ENCODE data around the gene SPTBN2.

The SPTBN2 gene

DNA sequence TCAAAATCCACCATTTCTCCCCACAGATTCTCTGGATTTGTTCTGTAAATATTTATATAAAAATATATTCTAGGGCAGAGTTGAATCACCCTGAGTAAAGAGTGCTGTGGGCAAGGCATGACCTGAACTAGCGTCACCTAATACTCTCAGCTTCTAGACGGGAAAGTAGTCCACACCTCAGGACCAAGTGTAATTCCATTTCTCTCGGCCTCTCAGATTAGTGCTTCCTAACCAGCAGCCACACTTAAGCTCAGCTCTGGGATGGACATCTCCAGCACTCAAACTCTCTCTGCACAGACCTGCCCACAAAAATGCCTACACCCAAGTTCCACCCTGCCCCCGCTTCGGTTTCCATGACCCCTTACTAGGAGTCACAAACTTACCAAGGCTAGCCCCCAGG, 5.3 kb downstream of the SPTBN2 start:
- no peak for DNase-seq

DNA sequence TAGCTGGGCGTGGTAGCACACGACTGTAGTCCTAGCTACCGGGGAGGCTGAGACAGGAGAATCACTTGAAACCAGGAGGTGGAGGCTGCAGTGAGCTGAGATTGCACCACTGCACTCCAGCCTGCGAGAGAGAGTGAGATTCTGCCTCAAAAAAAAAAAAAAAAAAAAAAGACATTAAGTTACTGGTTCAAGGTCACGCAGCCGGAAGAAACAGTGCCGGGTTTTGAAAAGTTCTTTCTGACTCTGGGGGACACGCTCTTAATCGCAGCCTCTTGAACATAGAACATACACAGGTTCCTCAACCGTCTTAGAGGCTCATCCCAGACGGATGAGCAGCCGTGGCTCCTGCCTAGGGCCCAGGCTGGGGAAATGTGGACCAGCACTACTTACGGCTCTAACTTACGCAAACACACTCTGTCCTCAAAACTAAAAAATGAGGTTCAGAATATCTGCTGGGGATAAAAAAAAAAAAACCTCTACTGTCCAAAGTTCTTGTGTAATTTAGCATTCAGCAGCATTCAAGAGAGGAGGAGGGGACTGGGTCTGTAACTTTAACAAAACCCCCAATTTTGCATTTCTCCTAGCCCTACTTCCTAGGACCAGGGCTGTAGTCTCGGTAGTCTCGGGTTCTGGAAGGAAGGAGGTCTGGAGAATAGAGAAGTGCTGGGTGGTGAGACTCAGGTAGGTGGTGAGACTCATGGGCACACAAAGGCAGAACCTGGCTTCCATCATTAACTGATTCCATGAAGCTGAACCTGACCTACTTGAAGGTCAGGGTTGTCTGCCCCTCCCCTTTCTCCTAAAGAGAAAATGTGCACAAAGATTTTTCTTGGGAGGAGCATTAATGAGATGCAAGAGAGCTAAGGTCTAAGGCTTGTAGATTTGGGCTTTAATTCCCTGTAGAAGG, 6.0 kb downstream of the SPTBN2 start:
- DNase-seq: no peak

DNA sequence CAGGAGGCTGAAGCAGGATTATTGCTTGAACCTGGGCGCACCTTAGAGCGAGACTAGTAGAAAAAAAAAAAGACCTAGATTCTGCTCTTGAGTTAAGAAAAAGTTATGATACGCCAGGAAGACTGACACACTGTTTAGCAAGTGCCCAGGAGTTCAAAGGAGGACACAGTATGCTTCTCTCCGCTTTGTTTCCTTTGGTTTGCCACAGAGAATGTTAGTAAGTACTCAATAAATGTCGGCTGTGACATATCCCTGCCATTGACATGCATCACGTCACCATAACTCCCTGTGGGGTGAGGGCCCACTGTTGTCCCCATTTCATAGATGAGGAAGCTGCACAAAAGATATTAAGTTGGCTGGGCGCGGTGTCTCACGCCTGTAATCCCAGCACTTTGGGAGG, 7.1 kb downstream of the SPTBN2 start:
- no peak for DNase-seq

DNA sequence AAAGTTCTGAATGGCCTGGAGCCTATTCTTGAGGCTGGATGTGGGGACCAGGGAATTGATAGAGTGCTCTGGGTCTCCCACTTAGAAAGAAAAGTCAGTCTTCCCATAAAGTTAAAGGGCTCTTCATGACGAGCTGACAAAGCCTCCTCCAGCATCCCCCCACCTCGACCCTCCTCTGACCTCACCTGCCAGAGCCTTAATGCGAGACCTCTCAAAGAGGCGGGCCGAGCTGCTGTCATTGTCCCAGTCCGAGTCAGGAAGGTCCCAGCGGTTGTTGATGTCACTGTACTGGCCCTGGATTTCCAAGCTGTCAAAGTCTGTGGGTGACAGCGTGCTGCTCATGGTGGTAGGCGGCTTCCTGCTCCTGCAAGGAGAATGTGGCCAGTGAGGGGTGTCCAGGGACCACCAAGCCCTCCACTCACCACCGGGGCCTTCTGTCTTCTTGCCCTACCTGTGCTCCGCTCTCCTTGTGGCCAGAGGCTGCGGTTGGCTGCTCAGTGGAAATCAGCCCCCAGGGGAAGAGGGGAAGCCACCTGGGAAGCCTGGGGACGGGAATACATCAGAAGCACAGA, 8.0 kb downstream of the SPTBN2 start:
- no peak for DNase-seq

- peak; percentile 3 for DNase-seq
Observed at GRCh38 chr11:66720223-66720898, 8.7 kb downstream of the SPTBN2 start.

DNA sequence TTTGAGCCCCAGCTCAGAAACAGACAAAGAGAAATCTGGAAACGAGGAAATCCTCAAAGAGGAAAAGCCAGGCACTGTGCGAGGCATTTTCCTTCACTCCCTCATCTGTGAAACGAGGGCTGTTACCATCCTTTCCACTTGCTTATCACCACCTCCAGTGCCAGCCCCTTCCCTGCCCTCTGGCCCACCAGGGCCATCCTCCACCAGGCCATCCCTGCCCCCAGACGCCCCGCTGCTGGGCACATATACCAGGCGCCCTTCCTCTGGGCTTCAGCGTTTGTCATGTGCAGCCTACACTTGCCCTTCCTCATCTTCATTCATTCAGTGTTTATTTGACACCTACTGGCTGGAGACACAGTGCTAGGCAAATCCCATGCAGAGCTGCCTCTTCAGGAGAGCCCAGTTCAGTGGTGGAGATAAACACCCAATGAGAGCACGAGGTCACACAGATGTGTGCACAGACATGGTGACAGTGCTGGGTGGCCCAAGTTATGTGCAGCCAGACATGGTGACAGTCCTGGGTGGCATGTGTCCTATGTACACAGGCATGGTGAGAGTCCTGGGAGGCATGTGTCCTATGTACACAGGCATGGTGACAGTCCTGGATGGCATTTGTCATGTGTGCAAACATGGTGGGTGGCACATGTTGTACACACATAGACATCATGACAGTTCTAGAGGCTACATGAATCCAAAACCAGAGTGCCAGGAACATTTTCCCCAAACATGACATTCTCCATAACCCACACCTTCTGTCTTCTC, 9.7 kb downstream of the SPTBN2 start:
- no peak for DNase-seq

DNA sequence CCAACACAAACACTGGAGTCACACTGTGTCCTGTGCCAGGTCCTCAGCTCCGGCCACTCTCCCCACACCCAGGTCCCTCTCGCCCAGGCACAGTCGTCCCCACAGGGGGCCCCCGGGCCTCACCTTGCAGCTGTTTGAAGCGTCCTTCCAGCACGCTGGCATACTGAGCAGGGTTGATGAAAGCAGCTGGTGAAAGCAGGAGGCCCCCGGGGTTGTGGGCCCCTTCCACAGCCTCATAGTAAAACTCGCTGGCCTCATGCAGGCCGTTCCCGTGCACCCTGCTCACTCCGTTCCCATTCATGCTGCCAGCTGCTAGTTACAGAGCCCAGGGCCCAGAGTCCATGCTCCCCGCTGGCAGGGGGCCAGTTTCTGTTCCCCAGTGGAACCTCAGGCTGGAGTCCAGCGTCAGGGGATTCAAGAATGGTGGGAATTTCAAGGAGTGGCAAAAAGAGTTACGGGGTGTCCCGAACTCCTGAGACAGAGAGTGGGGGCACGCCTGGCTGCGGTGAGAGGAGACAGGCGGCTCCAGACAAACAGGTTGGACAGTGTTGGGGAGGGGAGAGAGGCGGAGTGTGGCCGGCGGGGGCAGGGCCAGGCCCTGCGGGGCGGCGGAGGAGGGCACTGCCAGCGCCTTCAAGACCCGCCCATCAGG, 10.6 kb downstream of the SPTBN2 start:
- no peak for DNase-seq

DNA sequence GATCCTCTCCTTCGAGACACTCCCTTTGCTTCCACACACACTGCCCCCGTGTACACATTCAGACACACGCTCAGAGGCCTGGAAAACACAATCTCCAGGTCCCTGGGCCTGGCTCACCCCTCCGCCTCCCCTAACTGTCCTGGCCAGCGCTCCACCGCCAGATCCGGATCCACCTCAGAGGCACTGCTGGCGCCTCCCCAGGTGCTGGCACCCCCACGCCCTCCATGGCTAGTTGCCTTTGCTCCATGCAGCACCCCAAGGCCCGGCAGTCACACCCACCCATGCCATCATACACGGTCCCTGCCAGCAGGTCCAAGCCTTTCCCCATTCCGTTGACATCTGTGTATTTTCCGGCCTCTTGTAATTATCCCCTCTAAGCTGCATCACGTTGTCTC, 11.1 kb downstream of the SPTBN2 start:
- DNase-seq: no peak

DNA sequence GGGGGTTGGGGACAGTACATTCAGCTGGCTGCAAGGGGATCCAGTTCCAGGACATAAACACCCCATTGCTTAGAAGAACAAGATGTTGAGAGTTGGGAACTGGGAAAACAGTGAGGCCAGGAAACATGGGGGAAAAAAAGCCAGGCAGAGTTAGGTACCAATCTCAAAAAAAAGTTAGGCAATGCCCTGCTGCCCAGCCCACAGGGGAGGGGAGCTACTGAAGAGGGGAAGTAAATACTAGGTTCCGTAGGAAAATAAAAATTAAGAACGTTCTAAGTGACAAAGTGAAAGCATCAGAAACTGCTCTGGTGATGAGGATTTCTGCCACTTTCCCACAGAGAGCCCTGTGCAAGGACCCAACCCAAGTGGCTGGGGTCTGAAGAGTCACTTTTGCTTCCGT, 12.0 kb downstream of the SPTBN2 start:
- no peak for DNase-seq

DNA sequence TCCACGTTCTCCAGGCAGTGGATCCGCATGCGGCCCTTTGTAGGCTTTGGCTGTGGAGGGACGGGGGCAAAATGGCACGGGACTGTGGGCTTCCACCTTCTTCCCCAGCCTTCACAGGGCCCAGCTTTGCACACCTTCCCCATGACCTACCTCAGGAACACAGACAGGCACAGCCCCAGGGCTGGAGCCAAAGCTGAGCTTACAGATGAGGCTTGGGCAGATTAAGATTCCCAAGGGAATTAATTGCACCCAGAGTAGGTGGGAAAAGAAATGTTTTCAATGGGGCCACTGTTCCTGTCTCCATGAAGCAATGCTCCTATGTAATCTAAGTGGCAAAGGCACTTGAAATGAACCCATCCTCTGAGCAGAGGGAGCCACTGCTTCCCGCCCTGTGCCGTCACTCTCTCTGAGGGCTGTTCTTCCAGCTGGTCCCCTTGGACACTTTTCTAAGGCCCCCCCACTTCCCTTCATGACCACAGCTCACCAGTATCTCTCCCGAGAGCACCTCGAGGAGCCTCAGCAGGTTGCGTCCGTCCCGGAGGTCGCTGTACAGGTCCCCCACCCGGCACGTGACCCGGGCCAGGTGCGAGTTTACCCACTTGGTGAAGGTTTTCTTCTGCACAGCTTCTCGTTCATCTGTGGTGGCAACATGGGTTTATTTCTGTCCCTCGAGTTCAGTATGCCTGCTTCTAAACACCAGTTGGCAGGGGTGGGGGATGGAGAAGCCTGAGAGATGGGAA, 13.5 kb downstream of the SPTBN2 start:
- no peak for DNase-seq

- DNase-seq: no peak
Observed at GRCh38 chr11:66713746-66714480, 15.1 kb downstream of the SPTBN2 start.

GRCh38 chr11:66710384-66710930, 18.6 kb downstream of the SPTBN2 start:
- no peak for DNase-seq

DNA sequence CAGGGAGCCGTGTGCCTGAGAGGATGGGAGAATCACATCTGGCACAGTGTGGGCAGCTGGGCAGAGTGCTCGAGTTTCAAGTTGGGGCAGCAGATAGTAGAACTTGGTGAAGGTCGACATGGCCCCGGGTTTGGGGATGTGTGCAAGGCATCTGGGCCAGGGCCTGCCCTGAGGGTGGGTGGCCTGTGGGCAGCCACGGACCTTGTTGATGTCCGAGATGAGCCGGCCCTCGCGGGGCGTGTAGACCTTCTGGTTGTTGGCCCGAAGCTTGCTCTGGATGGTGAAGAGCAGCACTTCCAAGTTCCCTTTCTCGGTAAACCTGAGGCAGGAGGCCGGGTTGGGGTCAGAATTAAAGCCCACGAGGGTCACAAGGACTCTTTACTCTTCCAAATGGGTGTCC, 20.3 kb downstream of the SPTBN2 start:
- DNase-seq: no peak

GRCh38 chr11:66708094-66708493, 20.9 kb downstream of the SPTBN2 start:
- DNase-seq: no peak

GRCh38 chr11:66707486-66707885, 21.5 kb downstream of the SPTBN2 start:
- no peak for DNase-seq

GRCh38 chr11:66706989-66707388, 22.0 kb downstream of the SPTBN2 start:
- no peak for DNase-seq

- no peak for DNase-seq
Observed at GRCh38 chr11:66705587-66706335, 23.3 kb downstream of the SPTBN2 start.

DNA sequence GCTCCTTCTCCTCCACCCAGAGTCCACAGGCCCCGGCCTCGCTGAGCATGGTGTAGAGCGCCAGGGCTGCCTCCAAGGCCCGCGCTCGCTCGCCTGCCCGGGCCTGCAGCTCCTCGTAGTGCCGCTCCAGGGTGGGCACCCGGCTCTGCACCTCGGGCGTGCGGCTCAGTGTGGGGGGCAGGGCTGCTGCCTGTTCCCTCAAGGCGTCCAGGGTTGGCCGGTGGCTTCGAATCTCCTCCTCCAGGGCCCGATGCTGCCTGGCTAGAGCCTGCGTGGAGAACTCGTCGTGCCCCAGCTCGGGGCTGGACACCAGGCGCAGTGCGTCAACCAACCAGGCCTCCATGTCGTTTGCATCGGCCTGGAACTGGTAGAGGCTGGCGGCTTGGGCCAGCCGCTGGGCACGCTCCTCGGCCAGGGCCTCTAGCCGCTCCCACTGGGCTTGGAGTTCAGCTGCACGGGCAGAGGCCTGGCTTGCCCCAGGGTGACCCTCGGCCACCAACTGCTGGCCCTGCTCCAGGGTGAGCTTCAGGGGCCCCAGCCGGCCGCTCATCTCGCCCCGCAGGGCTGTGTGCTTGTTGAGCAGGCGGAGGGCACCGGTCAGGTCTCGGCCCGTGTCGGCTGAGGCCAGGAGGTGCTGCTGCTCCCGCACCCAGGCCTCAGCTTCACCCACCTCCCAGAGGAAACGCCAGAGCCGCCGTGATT, 24.2 kb downstream of the SPTBN2 start:
- DNase-seq: no peak

Data from central memory CD4-positive, alpha-beta T cell (primary cell).